ENCODE data around the gene EFCAB12.

Gene EFCAB12

GRCh38 chr3:129377615-129378014, 50.8 kb downstream of the EFCAB12 start:
- H3K4me1 ChIP-seq (ENCODE audit: low read length): no peaks in the 10 kb centered on the region
- peaks cover 4% of the 10 kb centered on the region; the same call in 1 of the 2 replicates for H3K9me3 ChIP-seq (ENCODE audit: insufficient read depth, low read length)
- no peaks in the 10 kb centered on the region for H3K79me2 ChIP-seq (ENCODE audit: low read length)
- H3K27ac ChIP-seq (ENCODE audit: low read length): no peak overlapping the region
- H3K9ac ChIP-seq (ENCODE audit: low read length): no peak overlapping the region
- no peak overlapping the region for H3K4me3 ChIP-seq (ENCODE audit: low read length)
- TF ChIP-seq EZH2phosphoT487 (IDR thresholded peaks at IDR 0.05; ENCODE audit: low read depth) (no peak), CTCF (IDR thresholded peaks at IDR 0.05; ENCODE audit: low read depth, low read length) (no peak)
- H3K36me3 ChIP-seq (replicated peaks; ENCODE audit: low read depth, low read length): no peaks in the 10 kb centered on the region
- H3K27me3 ChIP-seq (ENCODE audit: low read depth, low read length): no peaks in the 10 kb centered on the region
- H3K4me2 ChIP-seq (ENCODE audit: low read length): no peak overlapping the region
- H2AFZ ChIP-seq (ENCODE audit: low read depth, low read length): no peak overlapping the region
- H4K20me1 ChIP-seq (ENCODE audit: insufficient read depth, low read length): no peaks in the 10 kb centered on the region

- Histone ChIP-seq H3K4me2 (ENCODE audit: low read length) (no peak overlapping the region), H3K4me1 (ENCODE audit: low read length) (no peaks in the 10 kb centered on the region), H3K79me2 (ENCODE audit: low read length) (no peaks in the 10 kb centered on the region), H4K20me1 (ENCODE audit: insufficient read depth, low read length) (no peaks in the 10 kb centered on the region), H2AFZ (ENCODE audit: low read depth, low read length) (no peak overlapping the region), H3K36me3 (replicated peaks; ENCODE audit: low read depth, low read length) (no peaks in the 10 kb centered on the region), H3K9ac (ENCODE audit: low read length) (no peak overlapping the region), H3K4me3 (ENCODE audit: low read length) (no peak overlapping the region), H3K9me3 (ENCODE audit: insufficient read depth, low read length) (peaks cover 4% of the 10 kb centered on the region; the same call in 1 of the 2 replicates), H3K27ac (ENCODE audit: low read length) (no peak overlapping the region), H3K27me3 (ENCODE audit: low read depth, low read length) (no peaks in the 10 kb centered on the region)
- TF ChIP-seq CTCF (IDR thresholded peaks at IDR 0.05; ENCODE audit: low read depth, low read length): no peak
- no peak for TF ChIP-seq EZH2phosphoT487 (IDR thresholded peaks at IDR 0.05; ENCODE audit: low read depth)
Measured at GRCh38 chr3:129375099-129375498, 53.3 kb downstream of the EFCAB12 start.

GRCh38 chr3:129371041-129371826, 57.2 kb downstream of the EFCAB12 start:
- no peak for TF ChIP-seq EZH2phosphoT487 (IDR thresholded peaks at IDR 0.05; ENCODE audit: low read depth)
- no peak for TF ChIP-seq CTCF (IDR thresholded peaks at IDR 0.05; ENCODE audit: low read depth, low read length)
- Histone ChIP-seq H2AFZ (ENCODE audit: low read depth, low read length) (no peak overlapping the region), H3K9me3 (ENCODE audit: insufficient read depth, low read length) (no peaks in the 10 kb centered on the region), H3K79me2 (ENCODE audit: low read length) (no peaks in the 10 kb centered on the region), H4K20me1 (ENCODE audit: insufficient read depth, low read length) (no peaks in the 10 kb centered on the region), H3K27me3 (ENCODE audit: low read depth, low read length) (no peaks in the 10 kb centered on the region), H3K4me3 (ENCODE audit: low read length) (no peak overlapping the region), H3K9ac (ENCODE audit: low read length) (no peak overlapping the region), H3K4me2 (ENCODE audit: low read length) (no peak overlapping the region), H3K4me1 (ENCODE audit: low read length) (no peaks in the 10 kb centered on the region), H3K36me3 (replicated peaks; ENCODE audit: low read depth, low read length) (no peaks in the 10 kb centered on the region), H3K27ac (ENCODE audit: low read length) (no peak overlapping the region)

- Histone ChIP-seq H3K4me2 (ENCODE audit: low read length) (no peak overlapping the region), H2AFZ (ENCODE audit: low read depth, low read length) (no peak overlapping the region), H3K4me3 (ENCODE audit: low read length) (no peak overlapping the region), H3K27me3 (ENCODE audit: low read depth, low read length) (no peaks in the 10 kb centered on the region), H3K27ac (ENCODE audit: low read length) (no peak overlapping the region), H3K36me3 (replicated peaks; ENCODE audit: low read depth, low read length) (no peaks in the 10 kb centered on the region), H3K4me1 (ENCODE audit: low read length) (no peaks in the 10 kb centered on the region), H4K20me1 (ENCODE audit: insufficient read depth, low read length) (no peaks in the 10 kb centered on the region), H3K9me3 (ENCODE audit: insufficient read depth, low read length) (no peaks in the 10 kb centered on the region), H3K9ac (ENCODE audit: low read length) (no peak overlapping the region), H3K79me2 (ENCODE audit: low read length) (no peaks in the 10 kb centered on the region)
- TF ChIP-seq CTCF (IDR thresholded peaks at IDR 0.05; ENCODE audit: low read depth, low read length): no peak
- TF ChIP-seq EZH2phosphoT487 (IDR thresholded peaks at IDR 0.05; ENCODE audit: low read depth): no peak
Measured at GRCh38 chr3:129370248-129370964, 58.0 kb downstream of the EFCAB12 start.
